Right hindlimb (tissue), 1 donor: ENCODE measurements around the gene BORCS5.
"Not testable (repeated sequence)": the region's sequence is repeated elsewhere in the genome, so short reads cannot be mapped to it uniquely, and the experiment has no call there.

Source experiments
- DNase-seq: peaks from one replicate; pipeline ENCODE4 v3.0.0-alpha.2; 2018

The BORCS5 gene

GRCh38 chr12:12396694-12397093, 39.8 kb downstream of the BORCS5 start:
- DNase-seq: no peak

GRCh38 chr12:12397184-12397583, 40.3 kb downstream of the BORCS5 start:
- DNase-seq: no peak

DNA sequence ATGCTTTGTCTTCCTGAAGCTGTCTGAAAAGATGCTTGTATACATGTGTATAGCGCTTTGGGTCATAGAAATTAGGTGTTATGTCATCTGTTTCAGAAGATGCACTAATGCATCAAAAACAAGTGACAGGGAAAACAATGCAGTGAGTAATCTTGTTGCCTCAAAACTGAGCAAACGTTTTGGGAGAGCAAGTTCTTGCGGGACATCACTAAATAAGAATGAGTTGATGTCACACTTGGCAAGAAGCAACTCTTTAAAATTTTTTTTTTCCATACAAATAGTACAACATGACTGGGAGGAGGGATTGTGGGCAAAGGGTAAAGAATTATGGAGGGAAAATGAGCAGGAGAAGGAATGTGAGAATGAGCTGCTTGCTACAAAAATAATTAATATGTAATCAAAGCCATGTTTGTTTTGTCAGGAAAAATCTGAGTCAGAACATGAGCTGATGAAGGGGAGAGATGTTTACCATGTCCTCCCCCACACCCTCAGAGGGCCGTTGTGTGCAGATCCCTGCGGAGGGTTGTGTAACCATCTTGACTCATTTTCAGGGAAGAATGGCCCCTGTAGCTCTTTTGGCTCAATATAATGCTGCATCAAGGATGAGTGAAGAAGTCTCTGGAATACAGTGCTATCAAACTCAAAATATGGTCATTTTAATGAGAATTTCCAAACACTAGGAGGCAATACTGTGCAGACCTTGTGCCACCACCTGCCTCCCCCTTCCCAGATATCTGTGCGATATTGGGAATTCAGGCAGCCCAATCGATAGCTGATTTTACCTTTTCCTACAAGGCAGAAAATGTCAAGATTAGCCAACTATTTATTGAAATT, 41.4 kb downstream of the BORCS5 start:
- peak; percentile 60 for DNase-seq

DNA sequence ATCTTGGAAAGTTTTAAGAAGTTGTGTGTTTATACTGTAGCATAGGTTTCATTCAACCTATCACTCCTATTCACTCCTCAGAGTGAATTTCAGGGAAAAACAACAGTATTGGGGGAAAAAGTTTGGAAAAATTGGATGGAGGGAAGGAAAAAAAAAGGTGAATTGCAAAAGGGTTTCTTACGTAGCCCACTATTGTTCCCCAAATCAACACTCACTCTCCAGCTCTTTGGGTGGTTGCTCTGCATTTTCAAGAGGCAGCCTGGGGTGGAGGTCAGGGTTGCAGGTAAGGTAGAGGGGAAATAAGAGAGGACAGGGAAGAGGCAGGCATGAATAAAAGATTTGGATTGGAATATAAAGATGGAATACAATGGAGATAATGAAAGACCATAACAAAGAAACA, 42.3 kb downstream of the BORCS5 start:
- DNase-seq: no peak

GRCh38 chr12:12399776-12400305, 43.0 kb downstream of the BORCS5 start:
- DNase-seq: no peak

GRCh38 chr12:12400793-12401192, 43.9 kb downstream of the BORCS5 start:
- no peak for DNase-seq

DNA sequence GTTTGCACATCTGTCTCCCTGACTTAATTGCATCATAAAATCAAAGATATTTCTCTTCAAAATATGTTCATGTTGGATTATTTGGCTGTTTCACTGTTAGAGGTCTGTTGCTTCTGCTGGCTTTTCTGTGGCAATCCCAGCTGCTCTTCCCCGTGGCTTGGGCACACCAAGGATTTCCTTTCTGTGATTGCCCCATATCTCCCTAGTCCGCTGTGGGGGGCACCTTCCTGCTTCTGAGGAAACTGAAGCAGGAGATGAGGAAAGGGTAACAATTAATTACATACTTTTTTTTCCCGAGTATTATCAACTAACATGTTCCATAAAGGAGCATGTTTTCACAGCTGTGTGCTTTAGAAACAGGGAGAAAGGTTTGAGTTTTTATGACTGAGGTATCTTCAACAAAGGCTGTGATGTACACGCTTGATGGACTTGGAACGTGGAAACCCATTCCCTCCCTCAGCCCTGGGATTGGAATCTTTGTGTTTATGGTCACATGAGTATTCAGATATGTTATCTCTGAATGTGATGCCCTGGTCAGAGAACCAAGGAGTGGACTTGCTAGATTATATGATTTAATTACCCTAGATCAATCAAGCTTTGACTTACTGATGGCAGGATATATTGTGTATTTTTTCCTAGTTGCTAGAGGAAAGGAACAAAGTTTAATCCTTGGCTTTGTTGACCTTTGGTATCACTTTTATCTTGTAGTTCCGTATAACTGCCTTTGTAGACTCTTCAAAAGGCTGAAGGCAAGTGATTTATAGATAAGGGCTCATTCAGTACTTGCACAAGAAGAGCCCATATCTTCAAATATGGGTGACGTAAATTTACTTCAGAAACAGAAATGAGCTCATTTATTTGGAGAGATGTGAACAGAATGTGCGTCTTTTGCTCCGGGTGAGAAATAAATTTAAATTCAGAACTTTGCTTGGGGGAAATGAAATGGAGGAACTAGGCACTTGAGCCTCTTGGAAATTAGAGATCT, 46.7 kb downstream of the BORCS5 start:
- DNase-seq: no peak

GRCh38 chr12:12404297-12404696, 47.4 kb downstream of the BORCS5 start:
- no peak for DNase-seq

DNA sequence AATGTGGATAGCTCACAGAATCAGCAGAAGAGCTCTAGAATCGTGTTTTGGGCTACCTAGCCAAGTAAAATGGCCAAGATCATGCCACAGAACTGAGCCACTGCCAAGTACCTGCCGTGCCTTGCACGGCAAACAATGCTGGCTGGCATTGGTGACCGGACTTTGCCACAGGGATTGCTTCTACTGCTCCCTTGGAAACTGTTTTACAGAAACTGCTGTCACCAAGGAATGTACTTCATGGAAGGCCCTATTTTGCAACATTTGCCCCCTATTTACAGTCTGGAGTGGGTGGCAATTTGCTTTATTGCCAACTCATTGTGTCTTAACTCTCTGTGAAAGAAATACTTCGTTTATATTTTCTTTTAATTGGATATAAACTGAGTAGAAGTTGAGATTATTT, 49.0 kb downstream of the BORCS5 start:
- DNase-seq: no peak

DNA sequence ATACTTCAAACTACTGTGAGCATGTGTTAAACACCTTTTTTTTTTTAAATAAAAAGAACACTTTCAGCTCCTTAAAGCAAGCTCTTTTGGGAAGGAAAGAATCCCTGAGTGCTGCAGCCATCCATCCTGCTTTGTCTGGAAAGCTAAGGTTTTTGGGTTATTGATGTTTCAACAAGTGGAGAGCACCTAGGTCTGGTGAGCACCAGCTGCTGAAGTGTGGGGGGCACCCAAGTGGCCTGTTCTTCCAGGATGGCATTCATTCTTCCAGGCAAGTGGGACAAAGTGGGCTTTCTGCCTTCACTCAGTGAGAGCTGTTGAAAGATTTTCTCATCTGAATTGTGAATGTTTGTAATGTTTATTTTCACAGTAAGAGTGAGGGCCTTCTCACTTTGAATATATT, 49.9 kb downstream of the BORCS5 start:
- DNase-seq: no peak

- DNase-seq: no peak
Measured at GRCh38 chr12:12408265-12408690, 51.4 kb downstream of the BORCS5 start.

DNA sequence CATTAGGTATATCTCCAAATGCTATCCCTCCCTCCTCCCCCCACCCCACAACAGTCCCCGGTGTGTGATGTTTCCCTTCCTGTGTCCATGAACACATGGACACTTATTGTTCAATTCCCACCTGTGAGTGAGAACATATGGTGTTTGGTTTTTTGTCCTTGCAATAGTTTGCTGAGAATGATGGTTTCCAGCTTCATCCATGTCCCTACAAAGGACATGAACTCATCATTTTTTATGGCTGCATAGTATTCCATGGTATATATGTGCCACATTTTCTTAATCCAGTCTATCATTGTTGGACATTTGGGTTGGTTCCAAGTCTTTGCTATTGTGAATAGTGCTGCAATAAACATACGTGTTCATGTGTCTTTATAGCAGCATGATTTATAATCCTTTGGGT, 52.5 kb downstream of the BORCS5 start:
- not testable (repeated sequence) for DNase-seq

DNA sequence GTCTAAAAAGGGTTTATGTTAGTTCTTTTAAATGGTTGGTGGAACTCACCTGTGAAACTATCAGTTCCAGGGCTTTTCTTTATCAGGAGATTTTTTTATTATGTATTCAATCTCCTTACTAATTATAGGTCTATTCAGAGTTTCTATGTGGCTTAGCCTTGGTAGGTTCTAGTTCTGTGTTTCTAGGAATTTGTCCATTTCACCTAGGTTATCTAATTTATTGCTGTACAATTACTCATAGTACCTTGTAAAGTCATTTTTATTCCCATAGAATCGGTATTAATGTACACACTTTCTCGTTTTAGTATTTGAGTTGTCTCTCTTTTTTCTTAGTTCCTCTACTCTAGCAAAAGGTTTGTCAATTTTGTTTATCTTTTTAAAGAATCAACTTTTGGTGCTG, 59.0 kb downstream of the BORCS5 start:
- DNase-seq: no peak

- DNase-seq: not testable (repeated sequence)
Measured at GRCh38 chr12:12419165-12419564, 62.3 kb downstream of the BORCS5 start.

- no peak for DNase-seq
Measured at GRCh38 chr12:12423367-12423766, 66.5 kb downstream of the BORCS5 start.

DNA sequence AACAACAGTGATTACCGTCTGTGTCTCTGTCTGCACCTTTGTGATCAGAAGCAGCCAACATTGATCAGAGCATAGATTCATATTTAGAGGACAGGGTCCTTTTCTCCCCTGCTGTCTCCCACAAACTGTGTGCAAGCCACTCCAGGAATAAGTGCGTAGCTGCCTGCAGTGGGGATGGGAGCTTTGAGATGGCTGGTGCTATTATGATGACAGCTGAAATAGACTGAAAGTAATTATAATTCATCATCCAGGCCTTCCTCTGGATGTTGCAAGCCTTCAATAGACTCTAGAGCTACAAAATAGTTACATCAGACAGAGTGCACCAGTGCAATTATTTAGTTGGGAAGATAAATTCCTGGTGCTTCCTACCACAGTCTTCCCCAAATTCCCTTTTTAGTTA, 68.1 kb downstream of the BORCS5 start:
- DNase-seq: no peak

GRCh38 chr12:12425616-12426015, 68.7 kb downstream of the BORCS5 start:
- no peak for DNase-seq

DNA sequence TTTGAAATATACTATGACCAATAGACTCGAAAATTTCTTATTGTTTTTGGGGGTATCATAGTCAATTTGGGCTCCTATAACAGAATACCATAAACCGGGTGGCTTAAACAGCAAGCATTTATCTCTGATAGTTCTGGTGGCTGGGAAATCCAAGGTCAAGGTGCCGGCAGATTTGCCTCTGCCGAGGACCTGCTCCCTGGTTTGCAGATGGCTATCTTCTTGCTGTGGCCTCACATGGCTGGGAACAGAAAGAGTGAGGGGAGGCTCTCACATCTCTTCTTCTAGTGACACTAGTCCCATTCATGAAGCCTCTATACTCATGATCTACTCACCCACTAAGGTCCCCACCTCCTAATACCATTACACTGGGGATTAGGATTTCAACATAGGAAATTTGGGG, 70.7 kb downstream of the BORCS5 start:
- no peak for DNase-seq

GRCh38 chr12:12428047-12428446, 71.2 kb downstream of the BORCS5 start:
- no peak for DNase-seq

- DNase-seq: no peak
Measured at GRCh38 chr12:12428961-12429657, 72.2 kb downstream of the BORCS5 start.

GRCh38 chr12:12432364-12432763, 75.5 kb downstream of the BORCS5 start:
- DNase-seq: no peak

DNA sequence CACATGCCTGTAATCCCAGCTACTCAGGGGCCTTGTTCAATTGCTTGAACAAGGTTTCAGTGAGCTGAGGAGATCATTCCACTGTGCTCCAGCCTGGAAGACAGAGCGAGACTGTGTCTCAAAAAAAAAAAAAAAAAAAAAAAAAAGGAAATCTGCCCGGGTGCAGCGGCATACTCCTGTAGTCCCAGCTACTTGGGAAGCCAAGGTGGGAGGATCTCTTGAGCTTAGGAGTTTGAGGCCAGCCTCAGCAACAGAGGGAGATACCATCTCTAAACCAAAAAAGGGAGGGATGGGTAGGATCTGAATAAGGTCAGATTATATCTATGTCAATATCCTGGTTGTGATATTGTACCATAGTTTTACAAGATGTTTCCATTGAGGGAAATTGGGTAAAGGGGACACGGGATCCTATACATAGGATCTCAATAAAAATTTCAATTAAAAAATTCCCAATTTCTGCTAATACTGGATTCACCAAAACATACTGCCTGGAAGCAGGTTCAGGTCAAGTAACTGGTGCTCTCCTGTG, 76.4 kb downstream of the BORCS5 start:
- no peak for DNase-seq
